ENCODE results near the gene PTPRT. TPM values are rescaled to one million over a fixed set of nuclear protein-coding genes. Genes with fewer than 3 reads are reported as not detected.

PTPRT gene
- total and polyA plus RNA-seq, 4 donors, result 0.14 to 2.8 (median 0.40) TPM

- TF ChIP-seq FOXA1 (IDR thresholded peaks at IDR 0.05) (no peak), CTCF (IDR thresholded peaks at IDR 0.05; ENCODE audit: low read depth, low read length, missing input control) (no peak), HNF4G (IDR thresholded peaks at IDR 0.05) (no peak), EGR1 (IDR thresholded peaks at IDR 0.05; ENCODE audit: low read depth in 2 of 2) (no peak), ATF3 (IDR thresholded peaks at IDR 0.05) (no peak), NR2F2 (IDR thresholded peaks at IDR 0.05) (no peak), RXRA (IDR thresholded peaks at IDR 0.05) (no peak), FOXA2 (IDR thresholded peaks at IDR 0.05) (no peak), JUND (IDR thresholded peaks at IDR 0.05) (no peak), REST (IDR thresholded peaks at IDR 0.05) (no peak), GABPA (IDR thresholded peaks at IDR 0.05 in 1 of 2, conservative IDR thresholded peaks at IDR 0.05 in 1 of 2) (no peak), HNF4A (conservative IDR thresholded peaks at IDR 0.05) (no peak), YY1 (IDR thresholded peaks at IDR 0.05) (no peak), MAX (IDR thresholded peaks at IDR 0.05) (no peak), SP1 (IDR thresholded peaks at IDR 0.05) (no peak), ZBTB33 (IDR thresholded peaks at IDR 0.05) (no peak), RAD21 (IDR thresholded peaks at IDR 0.05) (no peak)
- Histone ChIP-seq H3K9me3 (ENCODE audit: control insufficient read depth in 4 of 4, low read length in 3 of 4) (peaks cover 0 to 2% (median 0%) of the 10 kb centered on the region in 4 donors), H3K27me3 (ENCODE audit: control insufficient read depth in 4 of 4, insufficient read depth in 4 of 4, low read length in 3 of 4) (no peaks in the 10 kb centered on the region), H3K9ac (ENCODE audit: low read depth in 1 of 2, low read length in 2 of 2) (no peak overlapping the region), H3K27ac (ENCODE audit: low read depth in 1 of 2, low read length in 2 of 2) (no peak overlapping the region), H3K36me3 (ENCODE audit: control insufficient read depth in 4 of 4, insufficient read depth in 3 of 4, low read depth in 1 of 4, low read length in 3 of 4) (no peaks in the 10 kb centered on the region), H3K4me3 (ENCODE audit: low read depth in 1 of 3, low read length in 3 of 3) (no peak overlapping the region), H3K4me1 (ENCODE audit: control insufficient read depth in 4 of 4, insufficient read depth in 4 of 4, low read length in 3 of 4) (no peaks in the 10 kb centered on the region)
- 75% methylated on average over 2 of the region's 2 CpGs for WGBS
- DNase-seq (ENCODE audit: low spot score), result no peak
These were observed 208.5 kb downstream of the PTPRT start for GRCh38 chr20:42981253-42981652.

- Histone ChIP-seq H3K36me3 (ENCODE audit: control insufficient read depth in 4 of 4, insufficient read depth in 3 of 4, low read depth in 1 of 4, low read length in 3 of 4) (no peaks in the 10 kb centered on the region), H3K27me3 (ENCODE audit: control insufficient read depth in 4 of 4, insufficient read depth in 4 of 4, low read length in 3 of 4) (no peaks in the 10 kb centered on the region), H3K27ac (ENCODE audit: low read depth in 1 of 2, low read length in 2 of 2) (no peak overlapping the region), H3K4me1 (ENCODE audit: control insufficient read depth in 4 of 4, insufficient read depth in 4 of 4, low read length in 3 of 4) (no peaks in the 10 kb centered on the region), H3K9me3 (ENCODE audit: control insufficient read depth in 4 of 4, low read length in 3 of 4) (peaks cover 0 to 2% (median 0%) of the 10 kb centered on the region in 4 donors), H3K9ac (ENCODE audit: low read depth in 1 of 2, low read length in 2 of 2) (no peak overlapping the region), H3K4me3 (ENCODE audit: low read depth in 1 of 3, low read length in 3 of 3) (no peak overlapping the region)
- 20% methylated on average over 5 of the region's 5 CpGs for WGBS
- DNase-seq (ENCODE audit: low spot score), result no peak
- TF ChIP-seq EGR1 (IDR thresholded peaks at IDR 0.05; ENCODE audit: low read depth in 2 of 2) (no peak), HNF4G (IDR thresholded peaks at IDR 0.05) (no peak), GABPA (IDR thresholded peaks at IDR 0.05 in 1 of 2, conservative IDR thresholded peaks at IDR 0.05 in 1 of 2) (no peak), NR2F2 (IDR thresholded peaks at IDR 0.05) (no peak), YY1 (IDR thresholded peaks at IDR 0.05) (no peak), MAX (IDR thresholded peaks at IDR 0.05) (no peak), ZBTB33 (IDR thresholded peaks at IDR 0.05) (no peak), CTCF (IDR thresholded peaks at IDR 0.05; ENCODE audit: low read depth, low read length, missing input control) (no peak), HNF4A (conservative IDR thresholded peaks at IDR 0.05) (no peak), RXRA (IDR thresholded peaks at IDR 0.05) (no peak), FOXA1 (IDR thresholded peaks at IDR 0.05) (no peak), SP1 (IDR thresholded peaks at IDR 0.05) (no peak), JUND (IDR thresholded peaks at IDR 0.05) (no peak), RAD21 (IDR thresholded peaks at IDR 0.05) (no peak), TAF1 (conservative IDR thresholded peaks at IDR 0.05) (no peak), ATF3 (IDR thresholded peaks at IDR 0.05) (no peak)
These were observed 210.0 kb downstream of the PTPRT start for GRCh38 chr20:42979720-42980119.

Data from liver (tissue), 9 donors.